Breast epithelium (tissue), 3 donors: Measurements from ENCODE around the gene BID.

Experiments used
- POLR2AphosphoS5 ChIP-seq, 3 donors: sonication (generic); formaldehyde crosslinking; IDR thresholded peaks; one replicate each; pipeline ENCODE4 v1.6.1; 2017; ENCODE audit warnings: antibody characterized with exemption in 3 of 3
- TF ChIP-seq, protein P1 (sequence below), 3 donors: fragments of 450-650 bp; IDR thresholded peaks; one replicate each; pipeline ENCODE4 v1.5.1; 2016 to 2017; ENCODE audit warnings: antibody characterized with exemption in 3 of 3, mild to moderate bottlenecking in 3 of 3, moderate library complexity in 3 of 3

DNA sequence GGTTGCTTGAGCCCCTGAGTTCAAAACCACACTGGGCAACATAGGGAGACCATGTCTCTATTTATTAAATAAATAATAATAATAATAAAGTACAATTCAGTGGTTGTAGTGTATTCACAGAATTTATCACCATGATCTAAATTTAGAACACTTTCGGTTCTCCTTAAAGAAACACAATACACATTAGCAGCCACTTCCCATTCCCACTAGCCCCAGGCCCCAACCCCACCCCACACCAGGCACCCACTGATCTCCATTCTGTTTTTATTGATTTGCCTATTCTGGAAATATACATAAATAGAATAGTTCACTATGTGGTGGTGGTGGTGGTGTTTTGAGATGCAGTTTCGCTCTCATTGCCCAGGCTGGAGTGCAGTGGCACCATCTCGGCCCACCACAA lies 90.0 kb downstream of the BID start:
- TF ChIP-seq, protein P1, sequence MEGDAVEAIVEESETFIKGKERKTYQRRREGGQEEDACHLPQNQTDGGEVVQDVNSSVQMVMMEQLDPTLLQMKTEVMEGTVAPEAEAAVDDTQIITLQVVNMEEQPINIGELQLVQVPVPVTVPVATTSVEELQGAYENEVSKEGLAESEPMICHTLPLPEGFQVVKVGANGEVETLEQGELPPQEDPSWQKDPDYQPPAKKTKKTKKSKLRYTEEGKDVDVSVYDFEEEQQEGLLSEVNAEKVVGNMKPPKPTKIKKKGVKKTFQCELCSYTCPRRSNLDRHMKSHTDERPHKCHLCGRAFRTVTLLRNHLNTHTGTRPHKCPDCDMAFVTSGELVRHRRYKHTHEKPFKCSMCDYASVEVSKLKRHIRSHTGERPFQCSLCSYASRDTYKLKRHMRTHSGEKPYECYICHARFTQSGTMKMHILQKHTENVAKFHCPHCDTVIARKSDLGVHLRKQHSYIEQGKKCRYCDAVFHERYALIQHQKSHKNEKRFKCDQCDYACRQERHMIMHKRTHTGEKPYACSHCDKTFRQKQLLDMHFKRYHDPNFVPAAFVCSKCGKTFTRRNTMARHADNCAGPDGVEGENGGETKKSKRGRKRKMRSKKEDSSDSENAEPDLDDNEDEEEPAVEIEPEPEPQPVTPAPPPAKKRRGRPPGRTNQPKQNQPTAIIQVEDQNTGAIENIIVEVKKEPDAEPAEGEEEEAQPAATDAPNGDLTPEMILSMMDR (IDR thresholded peaks at IDR 0.05) = no peak
- no peak for TF ChIP-seq POLR2AphosphoS5 (IDR thresholded peaks at IDR 0.05)
